HG03196 (cell line): ENCODE measurements around the gene C19orf81.

Experiments used
- ATAC-seq: cut with Tn5 transposase; IDR thresholded peaks from one replicate; pipeline ENCODE4 v1.9.1; 2021; ENCODE audit not compliant: unreplicated experiment

C19orf81 gene

GRCh38 chr19:50678323-50678722, 29.1 kb downstream of the C19orf81 start:
- ATAC-seq, result no peak

- ATAC-seq, result no peak
Observed at GRCh38 chr19:50679177-50680125, 30.2 kb downstream of the C19orf81 start.

- ATAC-seq, result no peak
Observed at GRCh38 chr19:50686310-50687032, 37.2 kb downstream of the C19orf81 start.

- ATAC-seq, result no peak
Observed at GRCh38 chr19:50688766-50689165, 39.5 kb downstream of the C19orf81 start.

- no peak for ATAC-seq
Observed at GRCh38 chr19:50690439-50690838, 41.2 kb downstream of the C19orf81 start.

GRCh38 chr19:50693064-50693975, 44.1 kb downstream of the C19orf81 start:
- no peak for ATAC-seq

- ATAC-seq, result no peak
Observed at GRCh38 chr19:50694815-50695145, 45.5 kb downstream of the C19orf81 start.

- ATAC-seq, result no peak
Observed at GRCh38 chr19:50695251-50696093, 46.2 kb downstream of the C19orf81 start.

GRCh38 chr19:50696094-50696483, 46.8 kb downstream of the C19orf81 start:
- ATAC-seq, result no peak

- no peak for ATAC-seq
Observed at GRCh38 chr19:50697414-50698124, 48.3 kb downstream of the C19orf81 start.

GRCh38 chr19:50701367-50701985, 52.2 kb downstream of the C19orf81 start:
- ATAC-seq, result no peak

- no peak for ATAC-seq
Observed at GRCh38 chr19:50702158-50702870, 53.1 kb downstream of the C19orf81 start.

GRCh38 chr19:50702871-50703829, 53.9 kb downstream of the C19orf81 start:
- ATAC-seq, result no peak

- no peak for ATAC-seq
Observed at GRCh38 chr19:50703915-50704796, 54.9 kb downstream of the C19orf81 start.

GRCh38 chr19:50705422-50706019, 56.3 kb downstream of the C19orf81 start:
- ATAC-seq, result no peak

GRCh38 chr19:50706387-50706786, 57.1 kb downstream of the C19orf81 start:
- no peak for ATAC-seq
